Psoas muscle (tissue), 8 donors: Measurements from ENCODE around the gene CTCFL. TPM values are rescaled to one million over a fixed set of nuclear protein-coding genes. Genes with fewer than 3 reads are reported as not detected.

Experiments
- ATAC-seq, 4 donors: fragments of 200-7000 bp; cut with Tn5 transposase; one replicate each; pipeline ENCODE4 v1.9.1; 2020; ENCODE audit warnings: moderate library complexity in 3 of 4, mild to moderate bottlenecking in 2 of 4
- DNase-seq, 2 donors: peaks; one replicate each; pipeline ENCODE4 v3.0.0-alpha.2; 2020
- H3K27ac ChIP-seq: fragments of 200-600 bp; one replicate; pipeline ENCODE4 v1.8.0; 2022
- H3K27me3 ChIP-seq, 3 donors: fragments of 200-600 bp in 1 of 3; one replicate each; pipeline versions ENCODE4 v1.6.1 to v1.8.0; 2013 to 2022; ENCODE audit warnings: low read length in 2 of 3, mild to moderate bottlenecking in 2 of 3, moderate library complexity in 1 of 3; ENCODE audit not compliant: insufficient read depth in 3 of 3
- H3K36me3 ChIP-seq, 2 donors: fragments of 200-600 bp in 1 of 2; one replicate each; pipeline versions ENCODE4 v1.6.1 to v1.8.0; 2013 to 2022; ENCODE audit warnings: low read depth in 1 of 2, mild to moderate bottlenecking in 1 of 2, moderate library complexity in 1 of 2; ENCODE audit not compliant: insufficient read depth in 1 of 2
- H3K4me1 ChIP-seq: fragments of 200-600 bp; one replicate; pipeline ENCODE4 v1.8.0; 2022
- H3K4me3 ChIP-seq: fragments of 200-600 bp; one replicate; pipeline ENCODE4 v1.8.0; 2022; ENCODE audit warnings: mild to moderate bottlenecking
- H3K9me3 ChIP-seq: fragments of 200-600 bp; one replicate; pipeline ENCODE4 v1.8.0; 2022
- WGBS, 3 donors: extraction: QIAGEN DNeasy Blood & Tissue Kit; methylation state at CpG; one replicate each; pipeline versions ENCODE4 v1.1.6 to v1.1.7; 2013; 5-methylcytosine and 5-hydroxymethylcytosine counted together
- intact Hi-C, 2 donors: fragments of 100-400 bp; cut with DNase I; formaldehyde crosslinking; loops; one replicate each; pipeline versions ENCODE4 v1.11.0 to v1.14.2; 2022
- polyA plus RNA-seq, 3 donors: library from polyadenylated mRNA; stranded (reverse); fragments of 200-250 nt; gene quantifications; one replicate each; pipeline ENCODE4 v1.2.3, GENCODE V29; 2013
- total RNA-seq, 4 donors: library from RNA; stranded (reverse); fragmentation: NEBNext Ultra II Directional in 2 of 4; extraction: Animal tissue kit (Norgen Biotek cat#: 25700) in 2 of 4; gene quantifications; one replicate each; pipeline versions ENCODE4 v1.2.1 to v1.2.4, GENCODE V29; 2021 to 2023
- TF ChIP-seq, protein P1 (sequence below): fragments of 200-600 bp; IDR thresholded peaks from one replicate; pipeline ENCODE4 v1.8.0; 2022; ENCODE audit warnings: antibody characterized with exemption
- donor health status: healthy with polysubstance abuse.
- donor health status: DM: no; HTN: no; CAD: no; lungs with moderate emphysema.
- donor health status: Bipolar disorder and iron deficiency.
- donor health status: healthy.
- donor health status: DM: yes; HTN: yes; CAD: no.
- donor health status: DM: no; HTN: no; CAD: no.
- donor health status: DM: no; HTN: no; CAD: no.
- donor health status: DM: yes; HTN: yes; CAD: no.

CTCFL gene
- total and polyA plus RNA-seq, 7 donors: not detected

DNA sequence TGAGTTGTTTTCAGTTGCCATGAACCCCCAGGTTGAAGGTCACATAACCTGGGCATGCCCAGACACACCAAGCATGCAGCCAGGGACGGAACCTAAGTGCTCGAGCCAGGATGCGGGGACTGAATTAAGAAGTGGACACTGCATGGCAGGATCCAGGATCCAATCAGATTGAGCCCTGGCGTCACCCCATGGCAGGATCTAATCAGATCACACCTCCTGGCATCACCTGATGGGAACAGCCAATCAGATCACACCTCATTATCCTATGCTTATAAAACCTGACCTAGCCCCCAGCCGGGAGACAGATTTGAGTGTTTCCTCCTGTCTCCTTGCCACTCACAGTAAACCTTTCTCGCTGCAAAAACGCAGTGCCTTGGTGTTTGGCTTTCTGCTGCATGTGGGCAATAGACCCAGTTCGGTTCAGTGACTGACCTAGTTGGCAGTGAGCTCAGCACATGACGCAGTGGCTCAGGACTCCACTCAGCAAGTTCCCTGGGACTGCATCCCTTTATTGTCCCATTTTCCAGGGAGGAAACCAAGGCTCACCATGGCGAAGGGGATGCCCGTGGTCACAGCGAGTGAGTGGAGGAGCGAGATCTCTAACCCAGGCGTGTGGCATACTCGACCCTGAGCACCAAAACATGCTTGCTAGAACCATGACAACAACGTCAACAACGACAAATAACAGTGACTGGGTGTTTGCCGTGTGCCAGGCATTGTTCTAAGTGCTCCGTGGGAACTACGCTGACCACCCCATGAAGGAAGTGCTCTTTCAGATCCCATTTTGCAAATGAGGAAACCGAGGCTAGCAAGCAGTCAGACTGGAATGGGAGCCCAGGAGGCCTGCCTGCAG is 67.5 kb downstream of the CTCFL start:
- H3K27ac ChIP-seq: peak overlapping the region; percentile 36
- H3K36me3 ChIP-seq: no peaks in the 10 kb centered on the region
- ATAC-seq: peak; percentile 60 to 81 (median 67)
- intact Hi-C loops: no loop called here
- H3K4me3 ChIP-seq: peak overlapping the region; percentile 36
- TF ChIP-seq, protein P1, sequence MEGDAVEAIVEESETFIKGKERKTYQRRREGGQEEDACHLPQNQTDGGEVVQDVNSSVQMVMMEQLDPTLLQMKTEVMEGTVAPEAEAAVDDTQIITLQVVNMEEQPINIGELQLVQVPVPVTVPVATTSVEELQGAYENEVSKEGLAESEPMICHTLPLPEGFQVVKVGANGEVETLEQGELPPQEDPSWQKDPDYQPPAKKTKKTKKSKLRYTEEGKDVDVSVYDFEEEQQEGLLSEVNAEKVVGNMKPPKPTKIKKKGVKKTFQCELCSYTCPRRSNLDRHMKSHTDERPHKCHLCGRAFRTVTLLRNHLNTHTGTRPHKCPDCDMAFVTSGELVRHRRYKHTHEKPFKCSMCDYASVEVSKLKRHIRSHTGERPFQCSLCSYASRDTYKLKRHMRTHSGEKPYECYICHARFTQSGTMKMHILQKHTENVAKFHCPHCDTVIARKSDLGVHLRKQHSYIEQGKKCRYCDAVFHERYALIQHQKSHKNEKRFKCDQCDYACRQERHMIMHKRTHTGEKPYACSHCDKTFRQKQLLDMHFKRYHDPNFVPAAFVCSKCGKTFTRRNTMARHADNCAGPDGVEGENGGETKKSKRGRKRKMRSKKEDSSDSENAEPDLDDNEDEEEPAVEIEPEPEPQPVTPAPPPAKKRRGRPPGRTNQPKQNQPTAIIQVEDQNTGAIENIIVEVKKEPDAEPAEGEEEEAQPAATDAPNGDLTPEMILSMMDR: no peak
- 35 to 51% (median 43%) methylated on average over 21 of the region's 21 CpGs for WGBS, 3 donors
- no peaks in the 10 kb centered on the region for H3K9me3 ChIP-seq
- peak in 1 of 2 donors; percentile 75 for DNase-seq
- H3K27me3 ChIP-seq: no peaks in the 10 kb centered on the region
- peaks cover 21% of the 10 kb centered on the region for H3K4me1 ChIP-seq

DNA sequence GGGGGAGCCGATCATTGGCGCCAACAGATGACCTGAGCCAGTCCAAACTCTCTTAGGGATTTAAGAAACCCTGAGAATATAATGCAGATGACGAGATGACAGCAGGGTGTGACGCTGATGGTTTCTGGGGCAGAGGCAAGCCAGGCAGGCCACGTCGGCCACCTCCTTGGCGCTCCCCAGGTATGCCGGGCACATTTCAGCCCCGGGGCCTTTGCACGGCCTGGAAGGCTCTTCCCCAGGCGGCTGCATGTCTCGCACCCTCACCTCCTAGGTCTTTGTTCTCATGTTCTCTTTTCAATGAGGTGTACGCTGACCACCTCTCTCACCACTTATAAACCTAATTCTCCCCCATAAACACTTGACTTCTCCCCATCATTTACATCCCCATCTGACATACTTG is 68.8 kb downstream of the CTCFL start:
- Histone ChIP-seq H3K4me3 (no peak overlapping the region), H3K4me1 (peaks cover 35% of the 10 kb centered on the region), H3K27me3 (no peaks in the 10 kb centered on the region), H3K36me3 (no peaks in the 10 kb centered on the region), H3K9me3 (no peaks in the 10 kb centered on the region), H3K27ac (no peak overlapping the region)
- ATAC-seq: no peak
- TF ChIP-seq, protein P1: no peak
- no peak for DNase-seq
- 94 to 96% (median 95%) methylated on average over 13 of the region's 13 CpGs for WGBS, 3 donors
- intact Hi-C loops: no loop called here

DNA sequence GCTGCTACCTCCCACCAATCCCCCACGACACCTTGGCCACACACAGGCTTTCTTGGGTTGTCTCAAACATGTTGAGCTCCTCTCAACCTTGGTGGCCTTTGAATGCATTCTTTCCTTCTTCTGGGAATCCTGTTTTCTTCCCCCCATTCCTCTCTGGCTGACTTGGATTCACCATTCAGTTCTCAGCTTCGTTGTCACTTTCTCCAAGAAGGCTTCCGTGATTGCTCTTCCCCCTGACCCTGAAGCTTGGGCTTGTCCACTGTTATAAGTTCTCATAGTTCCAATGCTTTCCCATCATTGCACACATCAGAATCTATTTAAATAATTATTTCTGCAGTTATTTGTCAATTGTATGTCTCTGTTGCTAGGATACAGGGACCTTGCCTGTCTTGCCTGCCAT is 69.6 kb downstream of the CTCFL start:
- Histone ChIP-seq H3K4me1 (peaks cover 42% of the 10 kb centered on the region), H3K27me3 (no peaks in the 10 kb centered on the region), H3K9me3 (no peaks in the 10 kb centered on the region), H3K4me3 (no peak overlapping the region), H3K27ac (no peak overlapping the region), H3K36me3 (no peaks in the 10 kb centered on the region)
- WGBS, 3 donors: 77 to 95% (median 89%) methylated on average over 3 of the region's 3 CpGs
- intact Hi-C loops: no loop called here
- DNase-seq (no peak), ATAC-seq (no peak)
- TF ChIP-seq, protein P1: no peak

DNA sequence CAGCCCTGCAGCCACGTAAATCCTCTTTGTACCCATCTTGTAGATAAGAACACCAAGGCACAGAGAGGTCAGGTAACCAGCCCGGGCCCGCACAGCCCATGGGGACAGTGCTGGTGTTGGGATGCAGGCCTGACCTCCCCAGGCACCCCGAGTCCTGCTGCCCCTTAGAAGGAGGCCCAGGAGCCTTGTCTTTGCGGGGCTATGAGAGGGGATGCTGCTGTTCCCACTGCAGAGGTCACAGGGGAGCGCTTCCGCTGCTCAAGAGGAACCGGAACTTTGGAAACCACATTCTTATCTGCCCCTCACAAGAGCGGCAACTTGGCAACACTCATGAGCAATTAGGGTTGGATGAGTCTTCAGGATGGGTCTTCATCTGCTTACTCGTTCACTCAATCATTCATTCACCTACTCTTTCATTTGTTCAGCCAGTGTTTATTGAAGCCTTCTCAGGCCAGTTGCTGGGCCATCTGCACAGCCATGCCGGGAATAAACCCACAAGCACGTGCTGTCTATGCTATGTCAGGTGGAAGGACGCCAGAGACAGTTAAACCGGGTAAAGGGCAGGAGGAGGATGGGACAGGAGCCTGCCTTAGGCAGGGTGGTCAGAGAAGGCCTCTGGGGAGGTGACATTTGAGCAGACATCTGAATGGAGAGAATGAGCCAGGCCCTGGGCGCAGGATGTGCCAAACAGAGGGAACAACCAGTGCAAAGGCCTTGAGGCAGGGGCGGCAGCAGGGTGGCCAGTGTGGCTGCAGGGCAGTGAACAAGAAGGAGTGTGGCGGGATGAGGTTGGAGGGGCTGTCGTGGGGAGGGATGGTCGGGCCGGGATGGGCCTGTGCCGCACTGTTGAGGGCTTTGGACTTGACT is 72.9 kb downstream of the CTCFL start:
- WGBS, 3 donors: 62 to 76% (median 62%) methylated on average over 21 of the region's 21 CpGs
- ATAC-seq (peak; percentile 67 to 79 (median 76)), DNase-seq (peak in 1 of 2 donors; percentile 69)
- no peaks in the 10 kb centered on the region for H3K27me3 ChIP-seq
- no peak overlapping the region for H3K4me3 ChIP-seq
- TF ChIP-seq, protein P1: no peak
- H3K9me3 ChIP-seq: no peaks in the 10 kb centered on the region
- H3K27ac ChIP-seq: peak overlapping the region; percentile 69
- H3K4me1 ChIP-seq: peaks cover 45% of the 10 kb centered on the region
- intact Hi-C loops: no loop called here
- no peaks in the 10 kb centered on the region for H3K36me3 ChIP-seq
